CD4-positive, alpha-beta T cell (primary cell): ENCODE results near the gene TTLL10. TPM values are rescaled to one million over a fixed set of nuclear protein-coding genes. Genes with fewer than 3 reads are reported as not detected.

ENCODE experiments used
- ATAC-seq: fragments of 200-7000 bp; cut with Tn5 transposase; one replicate; pipeline ENCODE4 v1.10.0; 2022; ENCODE audit warnings: mild to moderate bottlenecking; ENCODE audit not compliant: poor library complexity
- CTCF ChIA-PET: fragments of 350-600 bp; sonication (Branson Sonifier 250); formaldehyde crosslinking; loops from one replicate; lab custom pipeline; 2021; ENCODE audit warnings: antibody characterized with exemption, inconsistent platforms; lab: Charles Lee
- POLR2A ChIA-PET: fragments of 350-600 bp; sonication (Branson Sonifier 250); formaldehyde crosslinking; loops from one replicate; lab custom pipeline; 2021; ENCODE audit warnings: antibody characterized with exemption, inconsistent platforms; lab: Charles Lee
- DNase-seq, 14 experiments: peaks; one replicate each; pipeline ENCODE4 v3.0.0-alpha.2; 2013 to 2020; ENCODE audit warnings: mixed read lengths in 2 of 14
- H3K27ac ChIP-seq, 2 donors: one replicate each; pipeline versions ENCODE4 v1.5.1 to v1.7.0; 2013; ENCODE audit warnings: low read length in 2 of 2, low read depth in 1 of 2, mild to moderate bottlenecking in 1 of 2
- H3K27me3 ChIP-seq, 2 experiments: 1 replicate in 1 of 2; 2 replicates in 1 of 2; pipeline versions ENCODE4 v1.6.1 to v1.7.0; 2013; ENCODE audit warnings: low read length in 2 of 2, control low read depth in 1 of 2, mild to moderate bottlenecking in 1 of 2, moderate library complexity in 1 of 2; ENCODE audit not compliant: insufficient read depth in 2 of 2, control insufficient read depth in 1 of 2
- H3K36me3 ChIP-seq: one replicate; pipeline ENCODE4 v1.6.1; 2013; ENCODE audit warnings: low read length, control low read depth; ENCODE audit not compliant: insufficient read depth
- H3K4me1 ChIP-seq: one replicate; pipeline ENCODE4 v1.6.1; 2013; ENCODE audit warnings: low read length, control low read depth; ENCODE audit not compliant: insufficient read depth
- H3K4me3 ChIP-seq: one replicate; pipeline ENCODE4 v1.5.1; 2013; ENCODE audit warnings: mild to moderate bottlenecking, low read length, moderate library complexity
- H3K9me3 ChIP-seq, 2 experiments: 1 replicate in 1 of 2; 2 replicates in 1 of 2; pipeline versions ENCODE4 v1.6.1 to v1.7.0; 2013; ENCODE audit warnings: low read length in 2 of 2, mild to moderate bottlenecking in 2 of 2, control low read depth in 1 of 2, moderate library complexity in 1 of 2; ENCODE audit not compliant: control insufficient read depth in 1 of 2, insufficient read depth in 1 of 2
- H3K27ac Mint-ChIP-seq: one replicate; pipeline ENCODE4 v1.8.0; 2020; ENCODE audit warnings: mixed read lengths
- H3K27me3 Mint-ChIP-seq: one replicate; pipeline ENCODE4 v1.8.0; 2021; ENCODE audit warnings: mixed read lengths
- H3K36me3 Mint-ChIP-seq: one replicate; pipeline ENCODE4 v1.8.0; 2021; ENCODE audit warnings: low read depth, mixed read lengths
- H3K4me1 Mint-ChIP-seq: one replicate; pipeline ENCODE4 v1.8.0; 2021; ENCODE audit warnings: low read depth, mixed read lengths
- H3K4me3 Mint-ChIP-seq: one replicate; pipeline ENCODE4 v1.8.0; 2020; ENCODE audit warnings: mild to moderate bottlenecking, mixed read lengths
- H3K9me3 Mint-ChIP-seq: one replicate; pipeline ENCODE4 v1.8.0; 2020; ENCODE audit warnings: mixed read lengths
- intact Hi-C, 2 experiments: fragments of 100-400 bp; cut with DNase I in 1 of 2; cut with micrococcal nuclease in 1 of 2; formaldehyde crosslinking; loops; one replicate each; pipeline versions ENCODE4 v1.15.1 to v1.9.0; 2023 to 2025; cut with DNase I, micrococcal nuclease
- total RNA-seq, 174 experiments: library from RNA in 2 of 174; stranded (reverse) in 2 of 174; gene quantifications; one replicate each; pipeline ENCODE4 v1.2.3 and lab custom pipeline; 2021 to 2026
- TF ChIP-seq, protein P1 (sequence below): fragments of 200-600 bp; IDR thresholded peaks from one replicate; pipeline ENCODE4 v1.8.0; 2022; ENCODE audit warnings: antibody characterized with exemption, mild to moderate bottlenecking

TTLL10 gene
- total RNA-seq, 2 experiments from 2014 or later: 0.11 to 0.59 TPM

- H3K27ac ChIP-seq: no peak overlapping the region
- H3K9me3 ChIP-seq: peaks cover 0 to 15% of the 10 kb centered on the region in 2 experiments
- CTCF ChIA-PET: no interaction called here
- Mint-ChIP-seq H3K9me3 (no peaks in the 10 kb centered on the region), H3K36me3 (no peaks in the 10 kb centered on the region), H3K4me3 (no peak overlapping the region), H3K27me3 (no peaks in the 10 kb centered on the region), H3K4me1 (no peaks in the 10 kb centered on the region), H3K27ac (no peak overlapping the region)
- H3K4me3 ChIP-seq: no peak overlapping the region
- peaks cover 5% of the 10 kb centered on the region for H3K4me1 ChIP-seq
- TF ChIP-seq, protein P1, sequence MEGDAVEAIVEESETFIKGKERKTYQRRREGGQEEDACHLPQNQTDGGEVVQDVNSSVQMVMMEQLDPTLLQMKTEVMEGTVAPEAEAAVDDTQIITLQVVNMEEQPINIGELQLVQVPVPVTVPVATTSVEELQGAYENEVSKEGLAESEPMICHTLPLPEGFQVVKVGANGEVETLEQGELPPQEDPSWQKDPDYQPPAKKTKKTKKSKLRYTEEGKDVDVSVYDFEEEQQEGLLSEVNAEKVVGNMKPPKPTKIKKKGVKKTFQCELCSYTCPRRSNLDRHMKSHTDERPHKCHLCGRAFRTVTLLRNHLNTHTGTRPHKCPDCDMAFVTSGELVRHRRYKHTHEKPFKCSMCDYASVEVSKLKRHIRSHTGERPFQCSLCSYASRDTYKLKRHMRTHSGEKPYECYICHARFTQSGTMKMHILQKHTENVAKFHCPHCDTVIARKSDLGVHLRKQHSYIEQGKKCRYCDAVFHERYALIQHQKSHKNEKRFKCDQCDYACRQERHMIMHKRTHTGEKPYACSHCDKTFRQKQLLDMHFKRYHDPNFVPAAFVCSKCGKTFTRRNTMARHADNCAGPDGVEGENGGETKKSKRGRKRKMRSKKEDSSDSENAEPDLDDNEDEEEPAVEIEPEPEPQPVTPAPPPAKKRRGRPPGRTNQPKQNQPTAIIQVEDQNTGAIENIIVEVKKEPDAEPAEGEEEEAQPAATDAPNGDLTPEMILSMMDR: no peak
- DNase-seq (no peak), ATAC-seq (no peak)
- intact Hi-C loops: no loop called here
- POLR2A ChIA-PET: interaction anchor here (0.6 kb wide), 1 partner anchor 113 kb away, joined by 3 read pairs; no protein-coding TSS in a partner anchor
- H3K36me3 ChIP-seq: peaks cover 6% of the 10 kb centered on the region
- peaks cover 2 to 8% of the 10 kb centered on the region in 2 experiments for H3K27me3 ChIP-seq
These were observed 65.5 kb downstream of the TTLL10 start for GRCh38 chr1:1239227-1239613.

- no peak overlapping the region for H3K27ac Mint-ChIP-seq
- Histone ChIP-seq H3K9me3 (peaks cover 0 to 15% of the 10 kb centered on the region in 2 experiments), H3K4me3 (no peak overlapping the region), H3K36me3 (peaks cover under 1% of the 10 kb centered on the region), H3K27ac (no peak overlapping the region), H3K4me1 (peaks cover 5% of the 10 kb centered on the region), H3K27me3 (peaks cover 2 to 8% of the 10 kb centered on the region in 2 experiments)
- no peaks in the 10 kb centered on the region for H3K4me1 Mint-ChIP-seq
- H3K27me3 Mint-ChIP-seq: no peaks in the 10 kb centered on the region
- POLR2A ChIA-PET: interaction anchor here (0.6 kb wide), 1 partner anchor 113 kb away, joined by 3 read pairs; no protein-coding TSS in a partner anchor
- H3K4me3 Mint-ChIP-seq: no peak overlapping the region
- DNase-seq (no peak), ATAC-seq (no peak)
- intact Hi-C loops: no loop called here
- no peaks in the 10 kb centered on the region for H3K9me3 Mint-ChIP-seq
- TF ChIP-seq, protein P1: no peak
- no peaks in the 10 kb centered on the region for H3K36me3 Mint-ChIP-seq
- CTCF ChIA-PET: no interaction called here
These were observed 66.1 kb downstream of the TTLL10 start for GRCh38 chr1:1239614-1240347.

- ATAC-seq (no peak), DNase-seq (no peak)
- Mint-ChIP-seq H3K4me3 (no peak overlapping the region), H3K36me3 (no peaks in the 10 kb centered on the region), H3K27me3 (no peaks in the 10 kb centered on the region), H3K4me1 (no peaks in the 10 kb centered on the region), H3K27ac (no peak overlapping the region), H3K9me3 (no peaks in the 10 kb centered on the region)
- no peak overlapping the region for H3K4me3 ChIP-seq
- H3K9me3 ChIP-seq: peaks cover 0 to 15% of the 10 kb centered on the region in 2 experiments
- CTCF ChIA-PET: no interaction called here
- H3K4me1 ChIP-seq: peaks cover 5% of the 10 kb centered on the region
- TF ChIP-seq, protein P1: no peak
- POLR2A ChIA-PET: no interaction called here
- no peak overlapping the region for H3K27ac ChIP-seq
- H3K27me3 ChIP-seq: peaks cover 3 to 9% of the 10 kb centered on the region in 2 experiments
- H3K36me3 ChIP-seq: no peaks in the 10 kb centered on the region
- intact Hi-C loops: no loop called here
These were observed 66.7 kb downstream of the TTLL10 start for GRCh38 chr1:1240348-1240732.
